Measurements from ENCODE around the gene PRDM8. TPM values are rescaled to one million over a fixed set of nuclear protein-coding genes. Genes with fewer than 3 reads are reported as not detected.

PRDM8 gene
- total RNA-seq, 1 donor from 2014 or later = 1.6 TPM

GRCh38 chr4:80221161-80221560, 23.9 kb downstream of the PRDM8 start:
- Histone ChIP-seq H3K27ac (ENCODE audit: low read depth, low read length) (no peak overlapping the region), H3K36me3 (ENCODE audit: control insufficient read depth in 3 of 3, insufficient read depth in 3 of 3, low read length in 3 of 3) (no peaks in the 10 kb centered on the region), H3K4me3 (ENCODE audit: low read length in 3 of 3) (no peak overlapping the region), H3K27me3 (ENCODE audit: control insufficient read depth in 3 of 3, insufficient read depth in 3 of 3, low read length in 3 of 3) (peaks cover 0 to 7% (median 6%) of the 10 kb centered on the region in 3 donors), H3K9me3 (ENCODE audit: control insufficient read depth in 3 of 3, low read length in 3 of 3) (no peaks in the 10 kb centered on the region), H3K4me1 (ENCODE audit: control insufficient read depth in 3 of 3, insufficient read depth in 3 of 3, low read length in 3 of 3) (no peaks in the 10 kb centered on the region), H3K9ac (ENCODE audit: low read depth in 1 of 3, low read length in 3 of 3) (no peak overlapping the region)

DNA sequence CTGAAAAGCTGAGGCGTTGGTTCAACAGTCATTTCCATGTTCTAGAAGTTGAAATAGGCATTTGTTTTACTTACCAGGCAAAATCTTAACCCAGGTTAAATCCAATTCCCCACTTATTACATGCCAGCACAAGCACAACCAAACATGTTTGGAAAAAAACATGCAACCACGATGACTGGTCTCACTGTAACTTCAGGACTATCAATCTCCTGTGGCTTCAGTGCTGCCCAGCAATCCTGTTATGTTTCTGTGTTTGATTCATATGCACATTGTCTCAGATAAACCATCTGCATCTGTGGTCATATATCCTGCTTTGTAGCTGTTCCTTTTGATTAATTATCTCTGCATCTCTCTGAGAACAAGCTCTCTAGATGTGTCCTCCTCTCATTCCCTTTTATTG, 28.3 kb downstream of the PRDM8 start:
- no peak overlapping the region for H3K9ac ChIP-seq (ENCODE audit: low read depth in 1 of 3, low read length in 3 of 3)
- H3K4me1 ChIP-seq (ENCODE audit: control insufficient read depth in 3 of 3, insufficient read depth in 3 of 3, low read length in 3 of 3) = no peaks in the 10 kb centered on the region
- H3K36me3 ChIP-seq (ENCODE audit: control insufficient read depth in 3 of 3, insufficient read depth in 3 of 3, low read length in 3 of 3) = no peaks in the 10 kb centered on the region
- no peaks in the 10 kb centered on the region for H3K27me3 ChIP-seq (ENCODE audit: control insufficient read depth in 3 of 3, insufficient read depth in 3 of 3, low read length in 3 of 3)
- H3K9me3 ChIP-seq (ENCODE audit: control insufficient read depth in 3 of 3, low read length in 3 of 3) = no peaks in the 10 kb centered on the region
- no peak overlapping the region for H3K4me3 ChIP-seq (ENCODE audit: low read length in 3 of 3)
- no peak overlapping the region for H3K27ac ChIP-seq (ENCODE audit: low read depth, low read length)

DNA sequence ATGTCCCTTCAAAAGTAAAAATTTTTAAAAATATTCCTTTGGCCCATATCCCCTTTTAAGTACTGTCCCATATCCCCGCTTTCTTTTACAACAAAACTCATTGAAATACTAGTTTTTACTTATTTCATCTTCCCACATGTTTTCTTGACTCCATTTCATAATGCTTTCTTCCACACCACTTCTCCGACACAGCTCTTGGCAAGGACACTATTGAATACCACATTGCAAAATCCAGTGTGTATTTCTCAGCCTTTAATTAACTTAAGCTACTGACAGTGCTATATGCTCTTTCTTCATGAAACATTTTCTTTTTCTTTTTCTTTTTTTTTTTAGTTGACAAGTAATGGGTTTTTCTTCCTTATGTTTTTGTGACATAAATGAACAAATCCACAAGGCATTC, 28.8 kb downstream of the PRDM8 start:
- H3K9ac ChIP-seq (ENCODE audit: low read depth in 1 of 3, low read length in 3 of 3) = no peak overlapping the region
- no peaks in the 10 kb centered on the region for H3K4me1 ChIP-seq (ENCODE audit: control insufficient read depth in 3 of 3, insufficient read depth in 3 of 3, low read length in 3 of 3)
- no peaks in the 10 kb centered on the region for H3K36me3 ChIP-seq (ENCODE audit: control insufficient read depth in 3 of 3, insufficient read depth in 3 of 3, low read length in 3 of 3)
- H3K27ac ChIP-seq (ENCODE audit: low read depth, low read length) = no peak overlapping the region
- H3K4me3 ChIP-seq (ENCODE audit: low read length in 3 of 3) = no peak overlapping the region
- no peaks in the 10 kb centered on the region for H3K27me3 ChIP-seq (ENCODE audit: control insufficient read depth in 3 of 3, insufficient read depth in 3 of 3, low read length in 3 of 3)
- no peaks in the 10 kb centered on the region for H3K9me3 ChIP-seq (ENCODE audit: control insufficient read depth in 3 of 3, low read length in 3 of 3)

- H3K27me3 ChIP-seq (ENCODE audit: control insufficient read depth in 3 of 3, insufficient read depth in 3 of 3, low read length in 3 of 3) = no peaks in the 10 kb centered on the region
These were observed 31.2 kb downstream of the PRDM8 start for GRCh38 chr4:80228460-80228859.

GRCh38 chr4:80229128-80229527, 31.8 kb downstream of the PRDM8 start:
- Histone ChIP-seq H3K9ac (ENCODE audit: low read depth in 1 of 3, low read length in 3 of 3) (no peak overlapping the region), H3K9me3 (ENCODE audit: control insufficient read depth in 3 of 3, low read length in 3 of 3) (no peaks in the 10 kb centered on the region), H3K27me3 (ENCODE audit: control insufficient read depth in 3 of 3, insufficient read depth in 3 of 3, low read length in 3 of 3) (no peaks in the 10 kb centered on the region), H3K4me3 (ENCODE audit: low read length in 3 of 3) (no peak overlapping the region), H3K27ac (ENCODE audit: low read depth, low read length) (no peak overlapping the region), H3K36me3 (ENCODE audit: control insufficient read depth in 3 of 3, insufficient read depth in 3 of 3, low read length in 3 of 3) (no peaks in the 10 kb centered on the region), H3K4me1 (ENCODE audit: control insufficient read depth in 3 of 3, insufficient read depth in 3 of 3, low read length in 3 of 3) (no peaks in the 10 kb centered on the region)

More at GRCh38 chr4:80228460-80228859, 31.2 kb downstream of the PRDM8 start:
- Histone ChIP-seq H3K9ac (ENCODE audit: low read depth in 1 of 3, low read length in 3 of 3) (no peak overlapping the region), H3K4me3 (ENCODE audit: low read length in 3 of 3) (no peak overlapping the region), H3K36me3 (ENCODE audit: control insufficient read depth in 3 of 3, insufficient read depth in 3 of 3, low read length in 3 of 3) (no peaks in the 10 kb centered on the region), H3K9me3 (ENCODE audit: control insufficient read depth in 3 of 3, low read length in 3 of 3) (no peaks in the 10 kb centered on the region), H3K27ac (ENCODE audit: low read depth, low read length) (no peak overlapping the region), H3K4me1 (ENCODE audit: control insufficient read depth in 3 of 3, insufficient read depth in 3 of 3, low read length in 3 of 3) (no peaks in the 10 kb centered on the region)

- Histone ChIP-seq H3K4me1 (ENCODE audit: control insufficient read depth in 3 of 3, insufficient read depth in 3 of 3, low read length in 3 of 3) (no peaks in the 10 kb centered on the region), H3K27ac (ENCODE audit: low read depth, low read length) (no peak overlapping the region), H3K9me3 (ENCODE audit: control insufficient read depth in 3 of 3, low read length in 3 of 3) (no peaks in the 10 kb centered on the region), H3K36me3 (ENCODE audit: control insufficient read depth in 3 of 3, insufficient read depth in 3 of 3, low read length in 3 of 3) (no peaks in the 10 kb centered on the region), H3K27me3 (ENCODE audit: control insufficient read depth in 3 of 3, insufficient read depth in 3 of 3, low read length in 3 of 3) (no peaks in the 10 kb centered on the region), H3K4me3 (ENCODE audit: low read length in 3 of 3) (no peak overlapping the region), H3K9ac (ENCODE audit: low read depth in 1 of 3, low read length in 3 of 3) (no peak overlapping the region)
These were observed 32.3 kb downstream of the PRDM8 start for GRCh38 chr4:80229590-80229989.

DNA sequence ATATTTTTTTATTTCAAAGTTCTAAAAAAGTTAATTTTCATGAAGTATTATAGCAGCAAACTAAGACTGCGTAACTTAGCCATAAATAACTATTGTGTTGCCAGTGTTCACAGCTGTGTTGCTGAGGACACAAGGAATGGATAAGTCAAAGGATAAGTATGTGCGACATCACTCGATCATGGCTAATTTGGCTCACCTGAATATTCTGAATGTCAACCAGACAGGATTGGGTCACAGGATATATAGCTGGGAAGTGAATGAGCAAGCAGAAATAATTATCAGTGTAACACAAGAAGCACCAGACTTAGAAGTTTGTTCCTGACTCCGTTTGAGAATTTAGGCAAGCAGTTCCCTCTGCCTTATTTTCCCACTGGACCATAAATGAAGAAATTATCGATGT, 33.9 kb downstream of the PRDM8 start:
- no peak overlapping the region for H3K4me3 ChIP-seq (ENCODE audit: low read length in 3 of 3)
- H3K9me3 ChIP-seq (ENCODE audit: control insufficient read depth in 3 of 3, low read length in 3 of 3) = no peaks in the 10 kb centered on the region
- H3K27ac ChIP-seq (ENCODE audit: low read depth, low read length) = no peak overlapping the region
- no peaks in the 10 kb centered on the region for H3K36me3 ChIP-seq (ENCODE audit: control insufficient read depth in 3 of 3, insufficient read depth in 3 of 3, low read length in 3 of 3)
- no peak overlapping the region for H3K9ac ChIP-seq (ENCODE audit: low read depth in 1 of 3, low read length in 3 of 3)
- no peaks in the 10 kb centered on the region for H3K27me3 ChIP-seq (ENCODE audit: control insufficient read depth in 3 of 3, insufficient read depth in 3 of 3, low read length in 3 of 3)
- H3K4me1 ChIP-seq (ENCODE audit: control insufficient read depth in 3 of 3, insufficient read depth in 3 of 3, low read length in 3 of 3) = no peaks in the 10 kb centered on the region

DNA sequence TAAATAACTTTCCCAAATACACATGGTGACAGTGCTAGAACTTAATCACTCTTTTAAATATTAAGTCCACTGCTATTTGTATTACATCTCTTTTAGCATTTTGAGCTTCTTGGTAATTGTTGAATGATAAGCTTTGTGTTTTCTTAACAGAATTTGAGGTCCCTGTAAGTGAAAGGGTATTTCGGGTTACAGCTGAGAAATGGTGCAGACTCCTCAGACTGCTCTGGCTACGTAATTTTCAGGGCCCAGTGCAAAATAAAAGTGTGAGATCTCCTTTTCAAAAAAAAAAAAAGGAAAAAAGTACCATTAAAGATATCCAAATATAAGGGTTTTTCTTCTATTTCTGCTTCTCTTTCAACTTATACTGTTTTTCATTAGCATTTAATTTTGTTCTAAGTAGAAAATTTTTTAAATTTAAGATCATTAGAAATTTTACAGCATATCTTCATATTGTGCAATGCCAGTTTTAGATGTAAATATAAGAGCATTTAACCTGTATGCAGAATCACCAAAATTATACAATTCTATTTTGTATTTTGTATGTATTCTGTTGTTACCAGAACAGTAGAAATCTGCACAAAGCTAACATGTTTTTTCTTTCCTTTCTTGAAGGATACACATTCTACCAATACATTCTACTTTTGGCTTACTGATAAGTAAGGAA, 35.5 kb downstream of the PRDM8 start:
- Histone ChIP-seq H3K27ac (ENCODE audit: low read depth, low read length) (no peak overlapping the region), H3K4me3 (ENCODE audit: low read length in 3 of 3) (no peak overlapping the region), H3K4me1 (ENCODE audit: control insufficient read depth in 3 of 3, insufficient read depth in 3 of 3, low read length in 3 of 3) (no peaks in the 10 kb centered on the region), H3K9ac (ENCODE audit: low read depth in 1 of 3, low read length in 3 of 3) (no peak overlapping the region), H3K36me3 (ENCODE audit: control insufficient read depth in 3 of 3, insufficient read depth in 3 of 3, low read length in 3 of 3) (no peaks in the 10 kb centered on the region), H3K9me3 (ENCODE audit: control insufficient read depth in 3 of 3, low read length in 3 of 3) (no peaks in the 10 kb centered on the region), H3K27me3 (ENCODE audit: control insufficient read depth in 3 of 3, insufficient read depth in 3 of 3, low read length in 3 of 3) (peaks cover 0 to 3% (median 0%) of the 10 kb centered on the region in 3 donors)

DNA sequence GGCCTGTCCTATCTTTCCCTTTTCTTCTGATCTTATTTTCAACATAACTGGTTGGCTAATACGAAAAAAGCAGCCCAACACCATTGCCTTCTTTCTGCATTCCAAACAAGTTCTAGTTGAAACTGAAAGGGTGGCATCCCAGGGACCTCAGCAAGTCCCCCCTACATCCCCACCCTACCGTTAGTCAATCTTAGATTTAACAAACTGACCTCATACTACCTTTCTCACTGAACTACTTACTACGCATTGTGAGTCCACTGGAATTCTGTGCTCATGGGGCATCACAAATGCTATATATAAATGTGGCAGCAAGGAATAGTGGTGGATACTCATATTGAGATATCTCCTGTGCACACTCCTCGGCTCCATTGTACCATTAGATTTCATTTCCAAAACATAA, 36.1 kb downstream of the PRDM8 start:
- Histone ChIP-seq H3K27ac (ENCODE audit: low read depth, low read length) (no peak overlapping the region), H3K9me3 (ENCODE audit: control insufficient read depth in 3 of 3, low read length in 3 of 3) (no peaks in the 10 kb centered on the region), H3K9ac (ENCODE audit: low read depth in 1 of 3, low read length in 3 of 3) (no peak overlapping the region), H3K4me1 (ENCODE audit: control insufficient read depth in 3 of 3, insufficient read depth in 3 of 3, low read length in 3 of 3) (no peaks in the 10 kb centered on the region), H3K4me3 (ENCODE audit: low read length in 3 of 3) (no peak overlapping the region), H3K27me3 (ENCODE audit: control insufficient read depth in 3 of 3, insufficient read depth in 3 of 3, low read length in 3 of 3) (peaks cover 0 to 3% (median 0%) of the 10 kb centered on the region in 3 donors), H3K36me3 (ENCODE audit: control insufficient read depth in 3 of 3, insufficient read depth in 3 of 3, low read length in 3 of 3) (no peaks in the 10 kb centered on the region)

GRCh38 chr4:80235451-80235850, 38.1 kb downstream of the PRDM8 start:
- Histone ChIP-seq H3K4me3 (ENCODE audit: low read length in 3 of 3) (no peak overlapping the region), H3K27me3 (ENCODE audit: control insufficient read depth in 3 of 3, insufficient read depth in 3 of 3, low read length in 3 of 3) (peaks cover 0 to 3% (median 0%) of the 10 kb centered on the region in 3 donors), H3K27ac (ENCODE audit: low read depth, low read length) (no peak overlapping the region), H3K36me3 (ENCODE audit: control insufficient read depth in 3 of 3, insufficient read depth in 3 of 3, low read length in 3 of 3) (no peaks in the 10 kb centered on the region), H3K4me1 (ENCODE audit: control insufficient read depth in 3 of 3, insufficient read depth in 3 of 3, low read length in 3 of 3) (no peaks in the 10 kb centered on the region), H3K9ac (ENCODE audit: low read depth in 1 of 3, low read length in 3 of 3) (no peak overlapping the region), H3K9me3 (ENCODE audit: control insufficient read depth in 3 of 3, low read length in 3 of 3) (no peaks in the 10 kb centered on the region)
